CD4-positive, CD25-positive, alpha-beta regulatory T cell (primary cell): ENCODE data around the gene NBAS. TPM values are rescaled to one million over a fixed set of nuclear protein-coding genes. Genes with fewer than 3 reads are reported as not detected.

Source experiments
- ATAC-seq, 2 donors: fragments of 150-1000 bp; cut with Tn5 transposase; one replicate each; pipeline ENCODE4 v1.10.0; 2021; ENCODE audit warnings: low read depth in 2 of 2, moderate number of reproducible peaks in 2 of 2, moderate library complexity in 1 of 2
- DNase-seq, 3 donors: peaks; one replicate each; pipeline versions ENCODE4 v3.0.0 to v3.0.0-alpha.2; 2012 to 2022; ENCODE audit warnings: mixed read lengths in 1 of 3
- H3K27ac ChIP-seq: one replicate; pipeline ENCODE4 v1.7.0; 2013; ENCODE audit warnings: mild to moderate bottlenecking, low read length; ENCODE audit not compliant: insufficient read depth, poor library complexity, severe bottlenecking
- H3K27me3 ChIP-seq: one replicate; pipeline ENCODE4 v1.7.0; 2013; ENCODE audit warnings: low read length; ENCODE audit not compliant: control insufficient read depth, insufficient read depth
- H3K36me3 ChIP-seq: one replicate; pipeline ENCODE4 v1.7.0; 2013; ENCODE audit warnings: mild to moderate bottlenecking, low read length, moderate library complexity; ENCODE audit not compliant: control insufficient read depth, insufficient read depth
- H3K4me1 ChIP-seq: 2 replicates; pipeline ENCODE4 v1.7.0; 2013; ENCODE audit warnings: mild to moderate bottlenecking, low read length; ENCODE audit not compliant: insufficient read depth, control insufficient read depth, poor library complexity, severe bottlenecking
- H3K4me3 ChIP-seq: one replicate; pipeline ENCODE4 v1.7.0; 2013; ENCODE audit warnings: low read depth, mild to moderate bottlenecking, low read length, moderate library complexity
- H3K9me3 ChIP-seq, 2 experiments: 1 replicate in 1 of 2; 2 replicates in 1 of 2; pipeline ENCODE4 v1.7.0; 2013; ENCODE audit warnings: low read length in 2 of 2, mild to moderate bottlenecking in 1 of 2, moderate library complexity in 1 of 2; ENCODE audit not compliant: control insufficient read depth in 2 of 2
- H3K27ac Mint-ChIP-seq, 3 donors: one replicate each; pipeline ENCODE4 v1.8.0; 2020 to 2022; ENCODE audit warnings: mild to moderate bottlenecking in 3 of 3, mixed read lengths in 3 of 3, moderate library complexity in 2 of 3
- H3K27me3 Mint-ChIP-seq: one replicate; pipeline ENCODE4 v1.8.0; 2022; ENCODE audit warnings: mild to moderate bottlenecking, mixed read lengths
- H3K36me3 Mint-ChIP-seq: one replicate; pipeline ENCODE4 v1.8.0; 2020; ENCODE audit warnings: mixed read lengths
- H3K4me1 Mint-ChIP-seq, 4 donors: one replicate each; pipeline ENCODE4 v1.8.0; 2020 to 2022; ENCODE audit warnings: mixed read lengths in 4 of 4, mild to moderate bottlenecking in 1 of 4
- H3K4me3 Mint-ChIP-seq, 4 donors: one replicate each; pipeline ENCODE4 v1.8.0; 2020 to 2022; ENCODE audit warnings: mild to moderate bottlenecking in 4 of 4, mixed read lengths in 4 of 4, moderate library complexity in 3 of 4
- H3K9me3 Mint-ChIP-seq, 7 donors: one replicate each; pipeline ENCODE4 v1.8.0; 2020 to 2022; ENCODE audit warnings: mixed read lengths in 7 of 7, mild to moderate bottlenecking in 3 of 7, moderate library complexity in 2 of 7
- polyA plus RNA-seq, 4 donors: library from polyadenylated mRNA; unstranded; fragments of 300-500 nt; fragmentation: Illumina TruSeq; gene quantifications; one replicate each; pipeline ENCODE4 v1.2.3, GENCODE V29; 2021
- total RNA-seq: library from RNA; stranded (reverse); gene quantifications from one replicate; pipeline ENCODE4 v1.2.3, GENCODE V29; 2022

Gene NBAS
- total and polyA plus RNA-seq, 5 donors from 2014 or later: 18.5 to 31.9 (median 19.5) TPM

DNA sequence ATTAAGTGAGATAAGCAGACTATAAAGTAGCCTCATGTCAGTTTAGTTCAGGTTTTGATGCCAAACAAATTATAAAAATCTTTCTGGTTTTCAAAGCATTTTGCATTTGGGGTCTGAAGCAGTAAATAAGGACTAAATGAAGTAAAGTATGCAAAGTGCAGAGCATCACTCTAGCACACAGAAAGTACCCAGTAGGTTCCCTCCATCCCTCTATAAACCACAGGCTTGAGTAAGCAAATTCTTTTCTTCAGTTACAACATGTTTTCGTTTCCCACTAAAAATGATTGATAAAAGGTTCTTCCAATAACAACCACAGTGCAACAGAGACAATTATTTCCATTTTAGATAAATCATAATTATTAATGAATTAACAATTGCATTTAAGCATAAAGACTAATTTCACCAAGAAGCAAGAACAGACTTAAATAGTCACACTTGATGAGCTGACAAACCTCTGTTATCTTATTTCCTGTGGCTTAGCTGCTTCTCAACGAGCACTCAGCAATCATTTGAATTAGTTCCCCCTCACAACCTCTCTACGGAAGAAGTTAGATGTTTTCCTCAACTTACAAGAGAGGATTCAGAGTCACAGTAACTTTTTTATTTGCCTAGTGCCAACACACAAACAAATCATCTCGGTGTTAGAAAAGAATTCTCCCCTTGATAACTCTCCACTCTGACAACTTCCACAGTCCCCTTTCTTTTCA lies 249.8 kb downstream of the NBAS start:
- Histone ChIP-seq H3K27me3 (no peaks in the 10 kb centered on the region), H3K36me3 (peaks cover 19% of the 10 kb centered on the region), H3K4me3 (peak overlapping the region; percentile 16), H3K27ac (peak overlapping the region; percentile 28), H3K4me1 (peaks cover 18% of the 10 kb centered on the region), H3K9me3 (no peaks in the 10 kb centered on the region)
- peaks cover 0 to 3% (median 0%) of the 10 kb centered on the region in 7 donors for H3K9me3 Mint-ChIP-seq
- H3K27ac Mint-ChIP-seq: peak overlapping the region; percentile 73 to 96 (median 89)
- peaks cover 16 to 47% (median 30%) of the 10 kb centered on the region in 4 donors for H3K4me1 Mint-ChIP-seq
- peaks cover 60% of the 10 kb centered on the region for H3K36me3 Mint-ChIP-seq
- peak in 1 of 2 donors; percentile 37 for ATAC-seq
- no peaks in the 10 kb centered on the region for H3K27me3 Mint-ChIP-seq
- peak in 1 of 3 donors; percentile 42 for DNase-seq
- H3K4me3 Mint-ChIP-seq: peak overlapping the region in 2 of 4 donors; percentile 12 to 15

DNA sequence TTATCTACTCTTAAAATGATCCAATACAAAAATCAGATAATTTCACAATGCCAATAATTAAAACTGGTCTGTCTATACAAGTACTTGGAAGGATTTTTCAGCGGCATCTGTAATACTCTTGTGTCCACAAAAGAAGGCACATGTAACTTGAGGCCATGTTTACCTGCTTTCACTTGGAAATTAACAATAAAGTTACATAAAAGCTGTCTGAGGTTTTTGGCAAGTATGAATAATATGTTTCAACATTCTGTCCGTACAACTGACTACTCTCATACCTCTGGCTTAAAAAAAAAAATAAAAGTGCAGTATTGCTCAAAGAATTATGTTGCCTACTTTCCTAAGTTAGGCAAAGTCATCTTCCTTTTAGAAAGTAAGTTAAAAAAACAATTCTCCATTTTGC lies 253.6 kb downstream of the NBAS start:
- H3K9me3 Mint-ChIP-seq: peaks cover 0 to 3% (median 0%) of the 10 kb centered on the region in 7 donors
- Histone ChIP-seq H3K27ac (no peak overlapping the region), H3K27me3 (no peaks in the 10 kb centered on the region), H3K4me3 (no peak overlapping the region), H3K9me3 (no peaks in the 10 kb centered on the region), H3K4me1 (peaks cover 14% of the 10 kb centered on the region), H3K36me3 (peaks cover 27% of the 10 kb centered on the region)
- H3K36me3 Mint-ChIP-seq: peaks cover 73% of the 10 kb centered on the region
- no peak overlapping the region for H3K27ac Mint-ChIP-seq
- ATAC-seq: no peak
- DNase-seq: no peak
- H3K4me1 Mint-ChIP-seq: peaks cover 14 to 25% (median 18%) of the 10 kb centered on the region in 4 donors
- H3K27me3 Mint-ChIP-seq: no peaks in the 10 kb centered on the region
- H3K4me3 Mint-ChIP-seq: no peak overlapping the region

DNA sequence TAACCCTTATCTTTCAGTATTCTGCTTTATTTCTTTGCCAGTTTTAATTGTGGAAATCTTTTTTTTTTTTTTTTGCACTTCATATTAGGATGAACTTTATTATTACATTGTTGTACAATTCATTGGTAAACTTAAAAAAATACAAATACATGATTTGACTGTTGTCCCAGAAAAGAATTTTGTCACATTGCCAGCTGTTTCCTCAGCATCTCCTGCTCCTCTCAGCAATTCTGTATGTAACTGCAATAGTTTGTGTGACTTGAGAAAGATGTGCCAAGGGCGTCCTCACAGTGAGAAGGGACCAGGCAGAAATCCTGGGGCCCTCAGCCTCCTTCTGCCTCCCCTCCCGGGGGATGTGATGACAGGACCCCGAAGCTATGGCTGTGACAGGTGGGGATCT lies 254.4 kb downstream of the NBAS start:
- H3K4me3 ChIP-seq: no peak overlapping the region
- H3K4me1 Mint-ChIP-seq: peaks cover 11 to 25% (median 13%) of the 10 kb centered on the region in 4 donors
- no peak overlapping the region for H3K27ac ChIP-seq
- H3K27me3 Mint-ChIP-seq: no peaks in the 10 kb centered on the region
- no peak overlapping the region for H3K27ac Mint-ChIP-seq
- H3K36me3 ChIP-seq: peaks cover 30% of the 10 kb centered on the region
- H3K27me3 ChIP-seq: no peaks in the 10 kb centered on the region
- H3K9me3 ChIP-seq: no peaks in the 10 kb centered on the region
- H3K4me1 ChIP-seq: peaks cover 9% of the 10 kb centered on the region
- no peak for ATAC-seq
- H3K9me3 Mint-ChIP-seq: peaks cover 0 to 3% (median 0%) of the 10 kb centered on the region in 7 donors
- no peak for DNase-seq
- no peak overlapping the region for H3K4me3 Mint-ChIP-seq
- H3K36me3 Mint-ChIP-seq: peaks cover 76% of the 10 kb centered on the region

DNA sequence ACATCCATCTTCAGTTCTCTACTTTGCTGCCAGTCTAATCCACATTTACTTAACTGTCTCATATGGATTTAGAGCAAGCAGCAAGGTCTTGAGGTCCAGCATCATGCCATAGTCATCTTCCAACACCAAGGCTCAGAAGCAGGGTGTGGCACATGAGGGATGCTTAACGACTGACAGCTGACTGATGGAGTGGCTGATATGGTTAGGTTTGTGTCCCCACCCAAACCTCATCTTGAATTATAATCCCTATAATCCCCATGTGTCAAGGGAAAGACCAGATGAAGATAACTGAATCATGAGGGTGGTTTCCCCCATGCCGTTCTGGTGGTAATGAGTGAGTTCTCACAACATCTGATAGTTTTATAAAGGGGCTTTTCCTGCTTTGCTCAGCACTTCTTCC lies 257.3 kb downstream of the NBAS start:
- peaks cover 81% of the 10 kb centered on the region for H3K36me3 Mint-ChIP-seq
- ATAC-seq (no peak), DNase-seq (no peak)
- no peak overlapping the region for H3K4me3 Mint-ChIP-seq
- H3K27ac ChIP-seq: no peak overlapping the region
- peaks cover 0 to 3% (median 0%) of the 10 kb centered on the region in 7 donors for H3K9me3 Mint-ChIP-seq
- no peak overlapping the region for H3K27ac Mint-ChIP-seq
- H3K4me1 ChIP-seq: no peaks in the 10 kb centered on the region
- no peaks in the 10 kb centered on the region for H3K27me3 ChIP-seq
- no peaks in the 10 kb centered on the region for H3K27me3 Mint-ChIP-seq
- H3K9me3 ChIP-seq: no peaks in the 10 kb centered on the region
- H3K4me3 ChIP-seq: no peak overlapping the region
- H3K36me3 ChIP-seq: peaks cover 36% of the 10 kb centered on the region
- peaks cover 0 to 26% (median 8%) of the 10 kb centered on the region in 4 donors for H3K4me1 Mint-ChIP-seq

DNA sequence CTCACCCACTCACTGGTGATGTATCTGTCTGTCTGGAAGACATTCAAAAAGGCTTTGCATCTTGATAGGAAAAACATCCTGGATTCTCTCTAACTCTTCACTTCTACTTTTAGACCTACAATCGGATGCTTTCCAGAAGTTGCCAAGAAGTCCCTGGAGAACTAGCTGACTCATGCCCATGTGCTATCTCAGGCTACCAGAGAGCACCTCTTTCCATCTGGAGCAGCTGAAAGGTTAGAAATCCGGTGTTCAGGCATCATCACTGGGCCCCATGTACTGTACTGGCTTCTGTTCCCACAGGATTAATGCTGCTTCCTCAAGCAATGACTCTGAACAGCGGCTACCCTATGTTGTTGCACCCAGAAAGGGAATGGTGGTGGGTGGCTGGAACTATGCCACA lies 259.0 kb downstream of the NBAS start:
- peaks cover 42% of the 10 kb centered on the region for H3K36me3 ChIP-seq
- no peak overlapping the region for H3K4me3 Mint-ChIP-seq

DNA sequence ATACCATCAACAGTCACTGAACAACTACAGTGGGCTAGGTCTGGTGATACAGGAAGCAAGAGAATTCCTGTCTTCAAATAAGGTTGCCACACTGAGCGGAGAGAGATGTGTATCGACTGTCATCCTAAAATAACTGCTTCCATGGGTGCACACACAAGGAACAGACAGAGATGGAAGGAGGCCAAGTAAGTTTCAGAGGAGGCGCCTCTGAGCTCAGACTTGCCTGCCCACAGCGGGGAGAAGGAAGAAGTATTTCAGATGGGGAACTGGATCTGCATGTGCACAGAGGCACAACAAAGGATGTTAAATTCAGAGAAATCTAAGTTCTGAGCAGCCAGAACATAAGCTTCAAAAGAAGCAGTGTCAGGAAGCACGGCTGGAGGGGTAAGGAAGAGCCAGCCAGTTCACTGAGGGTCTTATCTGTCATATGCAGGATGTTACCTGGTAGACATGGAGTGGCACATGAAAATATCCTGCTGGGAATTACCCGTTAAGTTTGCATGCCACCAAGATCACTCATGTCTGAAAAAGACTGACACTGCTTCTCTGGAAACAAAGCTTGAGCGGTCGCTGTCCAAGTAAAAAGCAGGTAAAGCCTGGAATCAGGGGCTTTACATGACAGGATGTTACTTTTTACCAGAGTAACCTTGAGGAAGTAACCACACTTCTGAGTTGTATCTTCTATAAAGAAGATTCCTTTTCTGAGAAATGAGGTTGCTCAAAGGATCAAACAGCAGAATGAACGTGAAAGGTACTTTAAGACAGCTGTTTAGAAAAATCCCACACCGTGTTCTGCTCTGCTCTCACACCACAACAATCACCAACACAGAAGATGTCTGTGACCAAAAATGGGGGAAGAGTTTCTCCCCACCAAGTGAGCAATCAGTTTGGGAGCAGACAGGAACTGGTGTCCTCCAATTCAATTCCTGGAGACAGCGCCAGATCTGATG lies 260.2 kb downstream of the NBAS start:
- H3K36me3 Mint-ChIP-seq: peaks cover 79% of the 10 kb centered on the region
- peak in 1 of 3 donors; percentile 46 for DNase-seq
- no peak for ATAC-seq
- peak overlapping the region in 2 of 3 donors; percentile 47 to 63 for H3K27ac Mint-ChIP-seq
- H3K4me1 Mint-ChIP-seq: peaks cover 0 to 26% (median 8%) of the 10 kb centered on the region in 4 donors
- no peak overlapping the region for H3K27ac ChIP-seq
- H3K27me3 Mint-ChIP-seq: no peaks in the 10 kb centered on the region
- no peaks in the 10 kb centered on the region for H3K27me3 ChIP-seq
- peak overlapping the region in 1 of 4 donors; percentile 44 for H3K4me3 Mint-ChIP-seq
- no peak overlapping the region for H3K4me3 ChIP-seq
- H3K9me3 ChIP-seq: no peaks in the 10 kb centered on the region
- peaks cover 0 to 3% (median 0%) of the 10 kb centered on the region in 7 donors for H3K9me3 Mint-ChIP-seq
- H3K4me1 ChIP-seq: no peaks in the 10 kb centered on the region
- peaks cover 30% of the 10 kb centered on the region for H3K36me3 ChIP-seq

More for the DNA sequence above, 259.0 kb downstream of the NBAS start:
- Histone ChIP-seq H3K27ac (no peak overlapping the region), H3K4me3 (no peak overlapping the region), H3K27me3 (no peaks in the 10 kb centered on the region), H3K4me1 (no peaks in the 10 kb centered on the region), H3K9me3 (no peaks in the 10 kb centered on the region)
- DNase-seq (no peak), ATAC-seq (no peak)
- H3K27me3 Mint-ChIP-seq: no peaks in the 10 kb centered on the region
- H3K4me1 Mint-ChIP-seq: peaks cover 0 to 26% (median 8%) of the 10 kb centered on the region in 4 donors
- peaks cover 0 to 3% (median 0%) of the 10 kb centered on the region in 7 donors for H3K9me3 Mint-ChIP-seq
- peak overlapping the region in 2 of 3 donors; percentile 47 to 65 for H3K27ac Mint-ChIP-seq
- peaks cover 84% of the 10 kb centered on the region for H3K36me3 Mint-ChIP-seq

DNA sequence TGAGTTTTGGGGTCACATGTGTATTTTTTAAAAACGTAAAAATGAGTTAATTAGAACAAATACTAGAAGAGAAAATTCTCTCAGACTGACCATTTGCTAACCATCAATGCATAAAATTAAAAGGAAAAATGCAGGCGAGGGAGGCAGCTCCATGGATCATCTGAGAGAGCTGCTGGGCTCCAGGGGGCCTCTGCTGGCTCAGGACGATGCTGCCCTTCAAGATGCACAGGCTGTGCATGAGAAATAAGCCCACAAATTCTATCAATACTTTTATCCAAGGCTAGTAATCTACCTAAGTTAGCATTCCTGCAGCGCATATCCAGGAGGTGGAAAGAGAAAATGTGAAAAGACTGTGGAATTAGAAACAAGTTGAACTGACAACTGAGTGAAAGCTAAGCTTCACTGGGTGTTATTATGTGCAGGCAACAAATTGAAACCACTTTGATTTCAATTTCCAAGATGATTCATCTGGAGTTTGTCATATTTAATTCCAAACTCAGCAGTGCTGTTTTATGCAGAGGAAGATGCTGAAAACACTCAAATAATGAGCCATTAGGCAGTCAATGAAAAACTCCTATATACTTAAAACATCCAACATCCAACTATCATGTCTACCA lies 261.1 kb downstream of the NBAS start:
- ATAC-seq: no peak
- H3K27me3 ChIP-seq: no peaks in the 10 kb centered on the region
- no peak overlapping the region for H3K27ac Mint-ChIP-seq

More for the DNA sequence above, 261.1 kb downstream of the NBAS start:
- Mint-ChIP-seq H3K4me3 (no peak overlapping the region), H3K4me1 (peaks cover 0 to 26% (median 8%) of the 10 kb centered on the region in 4 donors), H3K36me3 (peaks cover 74% of the 10 kb centered on the region), H3K27me3 (no peaks in the 10 kb centered on the region), H3K9me3 (peaks cover 0 to 3% (median 0%) of the 10 kb centered on the region in 7 donors)
- H3K36me3 ChIP-seq: peaks cover 26% of the 10 kb centered on the region
- H3K4me1 ChIP-seq: no peaks in the 10 kb centered on the region
- DNase-seq: no peak
- H3K9me3 ChIP-seq: no peaks in the 10 kb centered on the region
- H3K4me3 ChIP-seq: no peak overlapping the region
- no peak overlapping the region for H3K27ac ChIP-seq
